Measurements from ENCODE around the gene ATP6V0B. TPM values are rescaled to one million over a fixed set of nuclear protein-coding genes. Genes with fewer than 3 reads are reported as not detected.

The ATP6V0B gene
- total and polyA plus RNA-seq, 2 of the 8 experiments (the other 6 are each of a cell fraction or from before 2014, with no cell fraction given) = 105 to 308 TPM

DNA sequence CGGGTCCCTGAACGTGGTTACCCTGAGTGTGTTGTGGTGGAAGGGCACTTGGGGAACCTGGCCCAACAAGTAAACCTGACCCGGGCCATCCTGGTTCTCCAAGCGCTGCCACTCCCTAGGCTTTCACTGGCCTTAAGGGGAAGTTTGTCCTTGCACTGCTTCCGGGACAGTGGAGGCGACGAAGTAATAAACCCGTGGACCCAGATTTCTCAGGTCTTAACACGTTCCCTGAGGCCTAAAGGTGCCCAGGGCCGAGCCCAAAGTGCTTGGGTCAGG, 16.4 kb downstream of the ATP6V0B start:
- H2BK5ac ChIP-seq (ENCODE audit: low read depth, low read length) = peak overlapping the region; percentile 88; the same call in 1 of the 2 replicates
- no peak overlapping the region for H2AFZ ChIP-seq (ENCODE audit: low read length)
- H3K14ac ChIP-seq (ENCODE audit: insufficient read length) = no peak overlapping the region
- H4K91ac ChIP-seq (replicated peaks; ENCODE audit: insufficient read length, low read length) = no peak overlapping the region
- H3K9me3 ChIP-seq (ENCODE audit: insufficient read depth in 2 of 2, low read depth in 1 of 2, low read length in 1 of 2) = no peaks in the 10 kb centered on the region
- H3K27me3 ChIP-seq (replicated peaks in 1 of 4; ENCODE audit: control insufficient read depth in 3 of 4, extremely low read depth in 1 of 4, insufficient read depth in 3 of 4, low read length in 3 of 4) = no peaks in the 10 kb centered on the region
- peak overlapping the region in 1 of 4 experiments; percentile 20; a peak in 2 of 7 replicates for H3K9ac ChIP-seq (replicated peaks in 1 of 4; ENCODE audit: extremely low read depth in 1 of 4, low read depth in 3 of 4, low read length in 3 of 4)
- no peak overlapping the region for H2AK5ac ChIP-seq (ENCODE audit: low read depth, low read length)
- H2BK12ac ChIP-seq (ENCODE audit: low read depth, low read length) = no peak overlapping the region
- peaks cover 0 to 5% (median 4%) of the 10 kb centered on the region in 4 experiments; a peak in 5 of 7 replicates for H3K4me1 ChIP-seq (replicated peaks in 1 of 4; ENCODE audit: control insufficient read depth in 3 of 4, insufficient read depth in 4 of 4, low read length in 3 of 4)
- no peak overlapping the region for H2BK20ac ChIP-seq (ENCODE audit: low read length)
- H3K4ac ChIP-seq (replicated peaks; ENCODE audit: insufficient read length, low read depth, low read length) = no peak overlapping the region
- DNase-seq (ENCODE audit: low read depth in 1 of 2, low spot score in 2 of 2) (no peak), FAIRE-seq (no peak)
- peak overlapping the region; percentile 70 for H4K5ac ChIP-seq (ENCODE audit: insufficient read length, low read depth, low read length)
- CTCF ChIA-PET (ENCODE audit: partially characterized antibody) = interaction anchor here (0.7 to 21.8 kb wide), 9 partner anchors 14 to 395 kb away, joined by 3 to 478 read pairs (median 30); partner anchors contain the start of genes ATP6V0B and SLC6A9
- peaks cover 0 to 5% (median 1%) of the 10 kb centered on the region in 4 experiments; a peak in 3 of 8 replicates for H3K36me3 ChIP-seq (ENCODE audit: control insufficient read depth in 2 of 4, insufficient read depth in 4 of 4, low read length in 3 of 4)
- H3K79me1 ChIP-seq (ENCODE audit: low read depth, low read length) = no peaks in the 10 kb centered on the region
- POLR2A ChIA-PET (ENCODE audit: partially characterized antibody) = interaction anchor here (0.6 to 13.6 kb wide), 10 partner anchors 9 to 71 kb away, joined by 3 to 189 read pairs (median 6); partner anchors contain the start of genes ATP6V0B, B4GALT2, DPH2 and IPO13
- no peaks in the 10 kb centered on the region for H3K79me2 ChIP-seq (ENCODE audit: control insufficient read depth in 1 of 2, insufficient read depth in 2 of 2, low read length in 2 of 2)
- no peak overlapping the region for H4K8ac ChIP-seq (ENCODE audit: extremely low read depth, insufficient read depth, low read length)
- no peak overlapping the region for H2BK15ac ChIP-seq (ENCODE audit: low read length)
- peak overlapping the region; percentile 48 for H3K18ac ChIP-seq (ENCODE audit: extremely low read depth, low read length)
- H3K23ac ChIP-seq (ENCODE audit: insufficient read length) = no peak overlapping the region
- H2BK120ac ChIP-seq (replicated peaks; ENCODE audit: low read depth, low read length) = no peak overlapping the region
- H4K20me1 ChIP-seq (replicated peaks in 1 of 2; ENCODE audit: control insufficient read depth in 1 of 2, insufficient read depth in 2 of 2, low read length in 2 of 2) = peaks cover 2% of the 10 kb centered on the region in 2 experiments
- peak overlapping the region; percentile 92 to 96 for H3K4me2 ChIP-seq (ENCODE audit: insufficient read depth in 1 of 2, low read depth in 2 of 2, low read length in 2 of 2)
- H3K23me2 ChIP-seq (ENCODE audit: low read depth, low read length) = peaks cover 12% of the 10 kb centered on the region; the same call in 1 of the 2 replicates
- peak overlapping the region; percentile 47 for H3K56ac ChIP-seq (replicated peaks; ENCODE audit: insufficient read length, low read depth, low read length)
- WGBS, 2 experiments (ENCODE audit: extremely low coverage in 1 of 2, insufficient coverage in 1 of 2, insufficient read length in 1 of 2, insufficient replicate concordance in 2 of 2, low coverage in 1 of 2, low lambda C conversion rate in 2 of 2, missing lambda C conversion rate in 1 of 2) = 6% methylated on average over 10 of the region's 10 CpGs; no CpG with 5 or more reads in 1 of the 2 experiments
- H3K4me3 ChIP-seq (ENCODE audit: extremely low read depth in 1 of 4, insufficient read depth in 2 of 4, low read depth in 3 of 4, low read length in 4 of 4) = peak overlapping the region; percentile 48 to 72 (median 64)
- no peak overlapping the region for H3K27ac ChIP-seq (ENCODE audit: low read depth, low read length)
- TF ChIP-seq SIN3A (conservative IDR thresholded peaks at IDR 0.05 in 1 of 2, IDR thresholded peaks at IDR 0.05 in 1 of 2; ENCODE audit: low read depth in 1 of 2, low read length in 2 of 2) (no peak), SUZ12 (IDR thresholded peaks at IDR 0.05; ENCODE audit: low read length) (no peak), RFX5 (IDR thresholded peaks at IDR 0.05; ENCODE audit: borderline replicate concordance, low read depth, low read length) (no peak), RNF2 (IDR thresholded peaks at IDR 0.05; ENCODE audit: borderline replicate concordance, low read depth, low read length, missing control alignments, poor library complexity, severe bottlenecking) (no peak), ZNF274 (IDR thresholded peaks at IDR 0.05; ENCODE audit: borderline replicate concordance, extremely low read depth, low read length) (no peak)
- TF ChIP-seq, protein P1, sequence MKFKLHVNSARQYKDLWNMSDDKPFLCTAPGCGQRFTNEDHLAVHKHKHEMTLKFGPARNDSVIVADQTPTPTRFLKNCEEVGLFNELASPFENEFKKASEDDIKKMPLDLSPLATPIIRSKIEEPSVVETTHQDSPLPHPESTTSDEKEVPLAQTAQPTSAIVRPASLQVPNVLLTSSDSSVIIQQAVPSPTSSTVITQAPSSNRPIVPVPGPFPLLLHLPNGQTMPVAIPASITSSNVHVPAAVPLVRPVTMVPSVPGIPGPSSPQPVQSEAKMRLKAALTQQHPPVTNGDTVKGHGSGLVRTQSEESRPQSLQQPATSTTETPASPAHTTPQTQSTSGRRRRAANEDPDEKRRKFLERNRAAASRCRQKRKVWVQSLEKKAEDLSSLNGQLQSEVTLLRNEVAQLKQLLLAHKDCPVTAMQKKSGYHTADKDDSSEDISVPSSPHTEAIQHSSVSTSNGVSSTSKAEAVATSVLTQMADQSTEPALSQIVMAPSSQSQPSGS (IDR thresholded peaks at IDR 0.05; ENCODE audit: low read length) = no peak
- TF ChIP-seq, protein P2, sequence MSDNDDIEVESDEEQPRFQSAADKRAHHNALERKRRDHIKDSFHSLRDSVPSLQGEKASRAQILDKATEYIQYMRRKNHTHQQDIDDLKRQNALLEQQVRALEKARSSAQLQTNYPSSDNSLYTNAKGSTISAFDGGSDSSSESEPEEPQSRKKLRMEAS (IDR thresholded peaks at IDR 0.05) = no peak
- TF ChIP-seq, protein P3, sequence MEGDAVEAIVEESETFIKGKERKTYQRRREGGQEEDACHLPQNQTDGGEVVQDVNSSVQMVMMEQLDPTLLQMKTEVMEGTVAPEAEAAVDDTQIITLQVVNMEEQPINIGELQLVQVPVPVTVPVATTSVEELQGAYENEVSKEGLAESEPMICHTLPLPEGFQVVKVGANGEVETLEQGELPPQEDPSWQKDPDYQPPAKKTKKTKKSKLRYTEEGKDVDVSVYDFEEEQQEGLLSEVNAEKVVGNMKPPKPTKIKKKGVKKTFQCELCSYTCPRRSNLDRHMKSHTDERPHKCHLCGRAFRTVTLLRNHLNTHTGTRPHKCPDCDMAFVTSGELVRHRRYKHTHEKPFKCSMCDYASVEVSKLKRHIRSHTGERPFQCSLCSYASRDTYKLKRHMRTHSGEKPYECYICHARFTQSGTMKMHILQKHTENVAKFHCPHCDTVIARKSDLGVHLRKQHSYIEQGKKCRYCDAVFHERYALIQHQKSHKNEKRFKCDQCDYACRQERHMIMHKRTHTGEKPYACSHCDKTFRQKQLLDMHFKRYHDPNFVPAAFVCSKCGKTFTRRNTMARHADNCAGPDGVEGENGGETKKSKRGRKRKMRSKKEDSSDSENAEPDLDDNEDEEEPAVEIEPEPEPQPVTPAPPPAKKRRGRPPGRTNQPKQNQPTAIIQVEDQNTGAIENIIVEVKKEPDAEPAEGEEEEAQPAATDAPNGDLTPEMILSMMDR (IDR thresholded peaks at IDR 0.05; ENCODE audit: control extremely low read depth in 1 of 3, insufficient read depth in 1 of 3, low read depth in 1 of 3, low read length in 3 of 3) = no peak
